H1 (cell line): ENCODE data around the gene TCERG1. TPM values are rescaled to one million over a fixed set of nuclear protein-coding genes. Genes with fewer than 3 reads are reported as not detected.

ENCODE experiments used
- CTCF ChIA-PET: fragments of 300-600 bp; sonication (Branson Sonifier 250); formaldehyde crosslinking; loops from one replicate; lab custom pipeline; 2021; ENCODE audit not compliant: partially characterized antibody; lab: Charles Lee
- POLR2A ChIA-PET: fragments of 300-600 bp; sonication (Branson Sonifier 250); formaldehyde crosslinking; loops from one replicate; lab custom pipeline; 2021; ENCODE audit warnings: inconsistent platforms; ENCODE audit not compliant: partially characterized antibody; lab: Charles Lee
- DNase-seq, 2 experiments: peaks; one replicate each; pipeline versions ENCODE4 v3.0.0 to v3.0.0-alpha.2; 2010 to 2022; ENCODE audit warnings: low spot score in 2 of 2, low read depth in 1 of 2, mixed read lengths in 1 of 2
- FAIRE-seq: peaks from 2 replicates; lab custom pipeline; 2011; peaks lifted over from hg19 to GRCh38; lab: Jason Lieb, UNC
- H2AFZ ChIP-seq: 2 replicates; pipeline ENCODE4 v1.8.1; 2012; ENCODE audit warnings: low read length, inconsistent platforms
- H2AK5ac ChIP-seq: 2 replicates; pipeline ENCODE4 v1.6.1; 2013; ENCODE audit warnings: low read depth, low read length
- H2BK120ac ChIP-seq: replicated peaks from 2 replicates; pipeline ENCODE3; 2013; ENCODE audit warnings: low read depth, low read length, inconsistent platforms
- H2BK12ac ChIP-seq: 2 replicates; pipeline ENCODE4 v1.6.1; 2013; ENCODE audit warnings: low read depth, low read length
- H2BK15ac ChIP-seq: 2 replicates; pipeline ENCODE4 v1.6.1; 2013; ENCODE audit warnings: low read length
- H2BK20ac ChIP-seq: 2 replicates; pipeline ENCODE4 v1.6.1; 2013; ENCODE audit warnings: low read length
- H2BK5ac ChIP-seq: 2 replicates; pipeline ENCODE4 v1.6.1; 2013; ENCODE audit warnings: low read depth, low read length
- H3K14ac ChIP-seq: 2 replicates; pipeline ENCODE4 v1.6.1; 2013; ENCODE audit warnings: inconsistent platforms; ENCODE audit not compliant: insufficient read length
- H3K18ac ChIP-seq: 2 replicates; pipeline ENCODE4 v1.6.1; 2013; ENCODE audit warnings: low read length; ENCODE audit errors: extremely low read depth
- H3K23ac ChIP-seq: 2 replicates; pipeline ENCODE4 v1.6.1; 2013; ENCODE audit warnings: inconsistent platforms; ENCODE audit not compliant: insufficient read length
- H3K23me2 ChIP-seq: 2 replicates; pipeline ENCODE4 v1.6.1; 2013; ENCODE audit warnings: low read depth, low read length
- H3K27ac ChIP-seq: 2 replicates; pipeline ENCODE4 v1.6.1; 2011; ENCODE audit warnings: low read depth, low read length, inconsistent platforms
- H3K27me3 ChIP-seq, 4 experiments: replicated peaks in 1 of 4; 1 replicate in 1 of 4; 2 replicates in 3 of 4; pipeline versions ENCODE4 v1.6.1 to v1.8.1; 2011 to 2013; ENCODE audit warnings: low read length in 3 of 4, mild to moderate bottlenecking in 3 of 4, inconsistent platforms in 2 of 4, mixed read lengths in 2 of 4, moderate library complexity in 1 of 4; ENCODE audit not compliant: control insufficient read depth in 3 of 4, insufficient read depth in 3 of 4; ENCODE audit errors: extremely low read depth in 1 of 4
- H3K36me3 ChIP-seq, 4 experiments: 2 replicates each; pipeline versions ENCODE4 v1.6.1 to v1.8.1; 2011 to 2013; ENCODE audit warnings: mild to moderate bottlenecking in 4 of 4, low read length in 3 of 4, moderate library complexity in 2 of 4, control low read depth in 1 of 4, inconsistent platforms in 1 of 4; ENCODE audit not compliant: insufficient read depth in 4 of 4, control insufficient read depth in 2 of 4
- H3K4ac ChIP-seq: replicated peaks from 2 replicates; pipeline ENCODE3; 2013; ENCODE audit warnings: low read length, low read depth, mixed read lengths, inconsistent platforms; ENCODE audit not compliant: insufficient read length
- H3K4me1 ChIP-seq, 4 experiments: replicated peaks in 1 of 4; 1 replicate in 1 of 4; 2 replicates in 3 of 4; pipeline versions ENCODE4 v1.6.1 to v1.8.1; 2011 to 2013; ENCODE audit warnings: low read length in 3 of 4, inconsistent platforms in 2 of 4, mixed read lengths in 1 of 4; ENCODE audit not compliant: insufficient read depth in 4 of 4, control insufficient read depth in 3 of 4
- H3K4me2 ChIP-seq, 2 experiments: 2 replicates each; pipeline versions ENCODE4 v1.6.1 to v1.8.1; 2011 to 2013; ENCODE audit warnings: low read depth in 2 of 2, low read length in 2 of 2, control low read depth in 1 of 2, inconsistent platforms in 1 of 2, mild to moderate bottlenecking in 1 of 2; ENCODE audit not compliant: insufficient read depth in 1 of 2
- H3K4me3 ChIP-seq, 4 experiments: fragments of 200-600, 300-600 bp in 1 of 4; sonication (generic), shearing (Covaris generic), sonication (Bioruptor Twin) in 1 of 4; 2 replicates each; pipeline versions ENCODE4 v1.5.1 to v1.8.1; 2011 to 2016; ENCODE audit warnings: low read length in 4 of 4, low read depth in 3 of 4, control low read depth in 2 of 4, inconsistent platforms in 2 of 4, mild to moderate bottlenecking in 2 of 4, mixed read lengths in 1 of 4, moderate library complexity in 1 of 4; ENCODE audit not compliant: insufficient read depth in 2 of 4; ENCODE audit errors: extremely low read depth in 1 of 4
- H3K56ac ChIP-seq: replicated peaks from 2 replicates; pipeline ENCODE3; 2013; ENCODE audit warnings: low read depth, mild to moderate bottlenecking, mixed read lengths, low read length, inconsistent platforms; ENCODE audit not compliant: insufficient read length
- H3K79me1 ChIP-seq: 2 replicates; pipeline ENCODE4 v1.6.1; 2013; ENCODE audit warnings: low read depth, low read length, control low read depth
- H3K79me2 ChIP-seq, 2 experiments: 2 replicates each; pipeline versions ENCODE4 v1.6.1 to v1.8.1; 2012 to 2013; ENCODE audit warnings: low read length in 2 of 2, mild to moderate bottlenecking in 2 of 2, inconsistent platforms in 1 of 2; ENCODE audit not compliant: insufficient read depth in 2 of 2, control insufficient read depth in 1 of 2
- H3K9ac ChIP-seq, 4 experiments: replicated peaks in 1 of 4; 1 replicate in 1 of 4; 2 replicates in 3 of 4; pipeline versions ENCODE4 v1.6.1 to v1.8.1; 2011 to 2013; ENCODE audit warnings: low read depth in 3 of 4, low read length in 3 of 4, control low read depth in 2 of 4, mild to moderate bottlenecking in 2 of 4, moderate library complexity in 2 of 4, inconsistent platforms in 1 of 4; ENCODE audit errors: extremely low read depth in 1 of 4
- H3K9me3 ChIP-seq, 2 experiments: 2 replicates each; pipeline versions ENCODE4 v1.6.1 to v1.8.1; 2012 to 2013; ENCODE audit warnings: mild to moderate bottlenecking in 2 of 2, moderate library complexity in 2 of 2, control low read depth in 1 of 2, inconsistent platforms in 1 of 2, low read depth in 1 of 2, low read length in 1 of 2, mixed read lengths in 1 of 2; ENCODE audit not compliant: insufficient read depth in 2 of 2
- H4K20me1 ChIP-seq, 2 experiments: replicated peaks in 1 of 2; 2 replicates each; pipeline versions ENCODE3 to v1.8.1; 2011 to 2013; ENCODE audit warnings: inconsistent platforms in 2 of 2, low read length in 2 of 2, mild to moderate bottlenecking in 1 of 2; ENCODE audit not compliant: insufficient read depth in 2 of 2, control insufficient read depth in 1 of 2
- H4K5ac ChIP-seq: 2 replicates; pipeline ENCODE4 v1.6.1; 2013; ENCODE audit warnings: low read length, low read depth, mixed read lengths, inconsistent platforms; ENCODE audit not compliant: insufficient read length
- H4K8ac ChIP-seq: 2 replicates; pipeline ENCODE4 v1.8.0; 2013; ENCODE audit warnings: mild to moderate bottlenecking, moderate library complexity, low read length, inconsistent platforms; ENCODE audit not compliant: insufficient read depth; ENCODE audit errors: extremely low read depth
- H4K91ac ChIP-seq: replicated peaks from 2 replicates; pipeline ENCODE3; 2013; ENCODE audit warnings: low read length, mixed read lengths, inconsistent platforms; ENCODE audit not compliant: insufficient read length
- ASH2L ChIP-seq: fragments of 200-600, 300-600 bp; sonication (generic); IDR thresholded peaks from one replicate; pipeline ENCODE4 v1.7.1; 2017; ENCODE audit warnings: low read length
- CHD2 ChIP-seq: IDR thresholded peaks from 2 replicates; pipeline ENCODE4 v1.6.1; 2012; ENCODE audit warnings: low read length, improper control_type of control experiment
- EZH2 ChIP-seq: fragments of 200-600 bp; sonication (generic); IDR thresholded peaks from 2 replicates; pipeline ENCODE4 v1.7.1; 2012; ENCODE audit warnings: low read depth, mild to moderate bottlenecking, moderate library complexity, low read length, inconsistent platforms; ENCODE audit not compliant: severe bottlenecking
- PHF8 ChIP-seq: fragments of 200-600 bp; sonication (generic); conservative IDR thresholded peaks from 2 replicates; pipeline ENCODE4 v1.7.1; 2012; ENCODE audit warnings: low read depth, mild to moderate bottlenecking, inconsistent platforms, low read length, moderate library complexity
- POU5F1 ChIP-seq: IDR thresholded peaks from 2 replicates; pipeline ENCODE4 v1.6.1; 2011; ENCODE audit warnings: low read depth, mild to moderate bottlenecking, low read length, moderate library complexity
- RXRA ChIP-seq: IDR thresholded peaks from 2 replicates; pipeline ENCODE4 v1.6.1; 2011; ENCODE audit warnings: low read depth, mild to moderate bottlenecking, low read length, moderate library complexity; ENCODE audit not compliant: insufficient read depth
- SIN3A ChIP-seq, 2 experiments: IDR thresholded peaks in 1 of 2; conservative IDR thresholded peaks in 1 of 2; 2 replicates each; pipeline ENCODE4 v1.6.1; 2011 to 2012; ENCODE audit warnings: low read length in 2 of 2, improper control_type of control experiment in 1 of 2, low read depth in 1 of 2, mild to moderate bottlenecking in 1 of 2
- WGBS, 2 experiments: shearing (Covaris generic) in 1 of 2; methylation state at CpG; one replicate each; pipeline versions ENCODE4 v1.1.6 to v1.1.7; 2013 to 2015; ENCODE audit warnings: low lambda C conversion rate in 2 of 2, mixed read lengths in 2 of 2, inconsistent platforms in 1 of 2, low coverage in 1 of 2, missing lambda C conversion rate in 1 of 2; ENCODE audit not compliant: insufficient replicate concordance in 2 of 2, insufficient coverage in 1 of 2, insufficient read length in 1 of 2; ENCODE audit errors: extremely low coverage in 1 of 2, missing lambda C conversion rate in 1 of 2; 5-methylcytosine and 5-hydroxymethylcytosine counted together
- polyA plus RNA-seq, 7 experiments: library from polyadenylated mRNA; depleted of rRNA in 3 of 7; stranded (reverse) in 5 of 7; unstranded in 2 of 7; fragments of >200 nt in 5 of 7; fragments of 200-250 nt in 2 of 7; gene quantifications; 1 replicate in 5 of 7; 2 replicates in 1 of 7; 4 replicates in 1 of 7; pipeline versions ENCODE4 v1.2.1 to v1.2.3, GENCODE V29; 2011 to 2013; ENCODE audit warnings: missing spikeins in 2 of 7, mixed read lengths in 2 of 7
- total RNA-seq: library from RNA; stranded (reverse); fragmentation: NEBNext Ultra II Directional; extraction: Animal tissue kit (Norgen Biotek cat#: 25700); gene quantifications from 2 replicates; pipeline ENCODE4 v1.2.1, GENCODE V29; 2021

The TCERG1 gene
- total and polyA plus RNA-seq, 2 of the 8 experiments (the other 6 are each of a cell fraction or from before 2014, with no cell fraction given) = 105 to 122 TPM

DNA sequence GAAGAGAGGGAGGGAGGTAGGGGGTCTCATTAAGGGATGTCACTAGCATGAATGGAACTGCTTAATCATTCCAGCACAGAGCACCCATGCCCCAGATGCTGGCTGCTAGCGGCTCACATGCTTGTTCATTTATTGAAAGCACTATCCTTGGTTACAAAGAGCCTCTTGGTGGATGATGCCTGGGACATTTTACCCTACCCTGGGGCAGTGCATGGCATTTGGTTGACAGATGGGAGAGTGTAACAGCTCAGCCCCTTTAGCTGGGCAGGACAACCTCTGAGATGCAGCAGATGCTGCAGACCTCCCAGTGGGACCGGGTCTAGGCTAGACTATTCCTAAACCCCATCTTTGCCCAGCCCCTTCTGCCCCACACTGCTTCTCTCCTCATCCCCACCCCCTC, 46.9 kb upstream of the TCERG1 start:
- no peak overlapping the region for H2BK120ac ChIP-seq
- no peak overlapping the region for H4K8ac ChIP-seq
- no peak overlapping the region for H2AK5ac ChIP-seq
- H2BK5ac ChIP-seq = no peak overlapping the region
- H3K27ac ChIP-seq = no peak overlapping the region
- no peaks in the 10 kb centered on the region; a peak in 1 of 7 replicates for H3K27me3 ChIP-seq
- no peak overlapping the region for H4K5ac ChIP-seq
- no peaks in the 10 kb centered on the region for H4K20me1 ChIP-seq
- no peak overlapping the region for H2BK12ac ChIP-seq
- H3K79me1 ChIP-seq = no peaks in the 10 kb centered on the region
- no peaks in the 10 kb centered on the region for H3K23me2 ChIP-seq
- H3K18ac ChIP-seq = no peak overlapping the region
- POLR2A ChIA-PET = no interaction called here
- no peak overlapping the region for H3K14ac ChIP-seq
- no peak overlapping the region for H3K4ac ChIP-seq
- H2BK15ac ChIP-seq = no peak overlapping the region
- FAIRE-seq (no peak), DNase-seq (no peak)
- no peaks in the 10 kb centered on the region for H3K36me3 ChIP-seq
- H3K56ac ChIP-seq = no peak overlapping the region
- WGBS, 2 experiments = 94% methylated on average over 2 of the region's 2 CpGs; no CpG with 5 or more reads in 1 of the 2 experiments
- no peak overlapping the region for H3K4me3 ChIP-seq
- no peak overlapping the region for H4K91ac ChIP-seq
- CTCF ChIA-PET = interaction anchor here (1.0 to 9.1 kb wide), 2 partner anchors 10 to 26 kb away, joined by 3 to 81 read pairs; no protein-coding TSS in a partner anchor
- no peak overlapping the region for H2AFZ ChIP-seq
- peaks cover 0 to 5% (median 1%) of the 10 kb centered on the region in 4 experiments; a peak in 1 of 7 replicates for H3K4me1 ChIP-seq
- no peak overlapping the region for H3K23ac ChIP-seq
- H3K9ac ChIP-seq = no peak overlapping the region
- H2BK20ac ChIP-seq = no peak overlapping the region
- H3K79me2 ChIP-seq = no peaks in the 10 kb centered on the region
- H3K4me2 ChIP-seq = no peak overlapping the region
- TF ChIP-seq EZH2 (no peak), POU5F1 (no peak), PHF8 (no peak), SIN3A (conservative IDR thresholded peaks at IDR 0.05 in 1 of 2, IDR thresholded peaks at IDR 0.05 in 1 of 2; ENCODE audit: low read depth in 1 of 2, low read length in 2 of 2) (no peak), RXRA (no peak), CHD2 (no peak), ASH2L (no peak)
- H3K9me3 ChIP-seq = no peaks in the 10 kb centered on the region
